Testis (tissue), 2 donors: ENCODE data around the gene CCBE1.

ENCODE experiments used
- POLR2A ChIP-seq: fragments of 450-650 bp; IDR thresholded peaks from one replicate; pipeline ENCODE4 v1.6.1; 2017; ENCODE audit warnings: antibody characterized with exemption, mild to moderate bottlenecking, moderate library complexity
- TF ChIP-seq, protein P1 (sequence below), 3 experiments: fragments of 450-650 bp in 2 of 3; fragments of 200-600 bp in 1 of 3; sonication (generic) in 1 of 3; IDR thresholded peaks; one replicate each; pipeline ENCODE4 v1.5.1; 2016 to 2019; ENCODE audit warnings: antibody characterized with exemption in 3 of 3, mild to moderate bottlenecking in 2 of 3, moderate library complexity in 1 of 3

DNA sequence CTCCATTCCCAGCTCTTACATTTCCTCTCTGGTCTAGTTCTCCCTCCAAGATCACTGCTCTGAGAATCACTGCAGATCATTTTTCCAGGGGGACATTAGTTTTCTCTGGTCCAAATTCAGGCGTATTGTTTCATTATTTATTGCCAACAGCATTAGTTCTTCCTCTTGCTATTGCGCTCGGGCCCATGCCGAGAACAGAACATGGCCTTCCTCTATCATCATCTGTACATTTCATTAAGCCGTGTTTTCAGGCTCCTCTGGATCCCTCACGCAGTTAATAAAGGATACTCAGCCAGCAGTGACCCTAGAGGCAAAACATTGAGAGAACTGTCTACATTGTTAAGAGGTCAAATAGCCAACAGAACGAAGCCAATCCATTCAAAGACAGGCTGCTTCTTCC lies 63.9 kb downstream of the CCBE1 start:
- TF ChIP-seq, protein P1, sequence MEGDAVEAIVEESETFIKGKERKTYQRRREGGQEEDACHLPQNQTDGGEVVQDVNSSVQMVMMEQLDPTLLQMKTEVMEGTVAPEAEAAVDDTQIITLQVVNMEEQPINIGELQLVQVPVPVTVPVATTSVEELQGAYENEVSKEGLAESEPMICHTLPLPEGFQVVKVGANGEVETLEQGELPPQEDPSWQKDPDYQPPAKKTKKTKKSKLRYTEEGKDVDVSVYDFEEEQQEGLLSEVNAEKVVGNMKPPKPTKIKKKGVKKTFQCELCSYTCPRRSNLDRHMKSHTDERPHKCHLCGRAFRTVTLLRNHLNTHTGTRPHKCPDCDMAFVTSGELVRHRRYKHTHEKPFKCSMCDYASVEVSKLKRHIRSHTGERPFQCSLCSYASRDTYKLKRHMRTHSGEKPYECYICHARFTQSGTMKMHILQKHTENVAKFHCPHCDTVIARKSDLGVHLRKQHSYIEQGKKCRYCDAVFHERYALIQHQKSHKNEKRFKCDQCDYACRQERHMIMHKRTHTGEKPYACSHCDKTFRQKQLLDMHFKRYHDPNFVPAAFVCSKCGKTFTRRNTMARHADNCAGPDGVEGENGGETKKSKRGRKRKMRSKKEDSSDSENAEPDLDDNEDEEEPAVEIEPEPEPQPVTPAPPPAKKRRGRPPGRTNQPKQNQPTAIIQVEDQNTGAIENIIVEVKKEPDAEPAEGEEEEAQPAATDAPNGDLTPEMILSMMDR (IDR thresholded peaks at IDR 0.05), result no peak
- no peak for TF ChIP-seq POLR2A
